ENCODE measurements around the gene CACNA1B.

Gene CACNA1B

DNA sequence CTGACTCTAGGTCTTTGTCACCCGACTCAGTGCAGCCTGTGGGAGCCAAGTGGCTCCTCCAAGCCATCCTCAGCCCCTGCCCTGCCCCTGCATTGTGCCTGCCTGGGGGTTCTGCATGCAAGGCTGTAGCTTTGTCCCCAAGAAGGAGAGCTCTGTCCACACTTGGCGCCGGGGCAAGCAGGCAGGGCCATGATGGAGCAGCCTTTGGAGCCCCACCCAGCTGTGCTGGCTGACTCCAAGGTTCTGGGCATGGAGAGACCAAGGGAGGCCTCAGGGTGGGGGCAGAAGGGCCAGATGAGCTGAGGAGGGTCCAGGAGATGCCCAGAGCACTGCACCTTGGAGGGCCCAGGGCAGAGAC lies 226.2 kb downstream of the CACNA1B start:
- Histone ChIP-seq H3K9me3 (replicated peaks; ENCODE audit: insufficient read depth, low read length) (no peaks in the 10 kb centered on the region), H3F3A (ENCODE audit: insufficient read depth, low read length) (no peaks in the 10 kb centered on the region), H3K4me1 (ENCODE audit: low read length) (no peaks in the 10 kb centered on the region), H3K4me2 (ENCODE audit: low read depth, low read length) (no peak overlapping the region), H3K27me3 (replicated peaks; ENCODE audit: insufficient read depth, low read length) (peaks cover 68% of the 10 kb centered on the region), H3K9ac (ENCODE audit: low read length) (no peak overlapping the region), H3K79me2 (ENCODE audit: low read length) (no peaks in the 10 kb centered on the region), H4K20me1 (ENCODE audit: insufficient read depth, low read length) (no peaks in the 10 kb centered on the region), H3K27ac (ENCODE audit: low read length) (no peak overlapping the region), H3K36me3 (replicated peaks; ENCODE audit: insufficient read depth, low read length) (no peaks in the 10 kb centered on the region), H3K4me3 (ENCODE audit: low read length) (no peak overlapping the region), H3K9me2 (replicated peaks; ENCODE audit: insufficient read depth, low read length) (no peaks in the 10 kb centered on the region), H2AFZ (ENCODE audit: low read length) (no peak overlapping the region)
- no peak for DNase-seq
- no peak for TF ChIP-seq EZH2phosphoT487 (IDR thresholded peaks at IDR 0.05; ENCODE audit: low read length)
- TF ChIP-seq, protein P1, sequence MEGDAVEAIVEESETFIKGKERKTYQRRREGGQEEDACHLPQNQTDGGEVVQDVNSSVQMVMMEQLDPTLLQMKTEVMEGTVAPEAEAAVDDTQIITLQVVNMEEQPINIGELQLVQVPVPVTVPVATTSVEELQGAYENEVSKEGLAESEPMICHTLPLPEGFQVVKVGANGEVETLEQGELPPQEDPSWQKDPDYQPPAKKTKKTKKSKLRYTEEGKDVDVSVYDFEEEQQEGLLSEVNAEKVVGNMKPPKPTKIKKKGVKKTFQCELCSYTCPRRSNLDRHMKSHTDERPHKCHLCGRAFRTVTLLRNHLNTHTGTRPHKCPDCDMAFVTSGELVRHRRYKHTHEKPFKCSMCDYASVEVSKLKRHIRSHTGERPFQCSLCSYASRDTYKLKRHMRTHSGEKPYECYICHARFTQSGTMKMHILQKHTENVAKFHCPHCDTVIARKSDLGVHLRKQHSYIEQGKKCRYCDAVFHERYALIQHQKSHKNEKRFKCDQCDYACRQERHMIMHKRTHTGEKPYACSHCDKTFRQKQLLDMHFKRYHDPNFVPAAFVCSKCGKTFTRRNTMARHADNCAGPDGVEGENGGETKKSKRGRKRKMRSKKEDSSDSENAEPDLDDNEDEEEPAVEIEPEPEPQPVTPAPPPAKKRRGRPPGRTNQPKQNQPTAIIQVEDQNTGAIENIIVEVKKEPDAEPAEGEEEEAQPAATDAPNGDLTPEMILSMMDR (IDR thresholded peaks at IDR 0.05; ENCODE audit: low read length): no peak
- TF ChIP-seq EZH2 (optimal IDR thresholded peaks at IDR 0.05; ENCODE audit: low read depth, low read length): no peak

DNA sequence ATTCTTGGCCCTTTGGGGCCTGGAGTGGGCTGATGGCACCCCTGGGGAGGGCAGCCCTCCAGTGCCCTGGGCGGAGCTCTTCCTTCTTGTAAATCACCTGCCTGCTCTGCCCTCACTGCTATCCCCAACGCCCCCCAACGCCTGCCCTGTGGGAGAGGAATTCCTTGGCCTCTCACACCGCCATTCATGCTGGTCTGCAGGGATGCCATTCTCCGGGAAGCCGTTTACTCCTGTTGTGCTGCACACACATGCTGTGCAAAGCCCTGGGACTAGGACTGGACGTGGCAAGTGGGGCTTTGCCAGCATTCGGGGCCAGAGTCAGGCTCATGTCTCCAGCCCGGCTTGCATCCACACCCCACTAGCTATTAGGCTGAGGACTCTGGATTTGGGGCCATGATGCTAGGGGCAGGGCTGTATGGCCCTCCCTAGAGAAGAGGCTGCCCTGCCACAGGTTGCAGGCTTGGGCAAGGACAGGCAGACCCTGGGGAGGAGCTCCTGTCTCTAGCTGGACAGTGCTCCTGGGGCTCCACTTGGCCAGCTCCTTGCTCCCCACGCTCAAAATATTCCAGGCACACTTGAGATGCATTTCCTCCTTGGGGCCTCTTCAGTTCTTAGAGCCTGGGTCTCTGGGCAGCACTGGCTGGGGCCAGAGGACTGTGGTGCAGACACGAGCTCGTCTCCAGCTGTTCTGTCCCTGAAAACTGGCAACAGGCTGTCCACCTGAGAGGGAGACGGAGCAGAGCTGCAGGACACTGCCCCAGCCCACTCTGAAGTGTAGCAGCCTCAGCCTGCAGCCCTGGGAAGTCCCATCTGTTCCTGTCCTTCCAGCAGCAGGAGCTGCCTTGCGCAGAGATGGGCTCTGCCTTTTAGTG lies 226.9 kb downstream of the CACNA1B start:
- no peaks in the 10 kb centered on the region for H3K79me2 ChIP-seq (ENCODE audit: low read length)
- no peak overlapping the region for H3K4me2 ChIP-seq (ENCODE audit: low read depth, low read length)
- H3K4me3 ChIP-seq (ENCODE audit: low read length): no peak overlapping the region
- H3K4me1 ChIP-seq (ENCODE audit: low read length): no peaks in the 10 kb centered on the region
- no peaks in the 10 kb centered on the region for H4K20me1 ChIP-seq (ENCODE audit: insufficient read depth, low read length)
- H3F3A ChIP-seq (ENCODE audit: insufficient read depth, low read length): no peaks in the 10 kb centered on the region
- TF ChIP-seq, protein P1 (IDR thresholded peaks at IDR 0.05; ENCODE audit: low read length): no peak
- TF ChIP-seq EZH2phosphoT487 (IDR thresholded peaks at IDR 0.05; ENCODE audit: low read length): no peak
- TF ChIP-seq EZH2 (optimal IDR thresholded peaks at IDR 0.05; ENCODE audit: low read depth, low read length): no peak
- no peaks in the 10 kb centered on the region for H3K9me3 ChIP-seq (replicated peaks; ENCODE audit: insufficient read depth, low read length)
- no peak overlapping the region for H3K27ac ChIP-seq (ENCODE audit: low read length)
- H3K9me2 ChIP-seq (replicated peaks; ENCODE audit: insufficient read depth, low read length): no peaks in the 10 kb centered on the region
- H2AFZ ChIP-seq (ENCODE audit: low read length): no peak overlapping the region
- no peak overlapping the region for H3K9ac ChIP-seq (ENCODE audit: low read length)
- H3K27me3 ChIP-seq (replicated peaks; ENCODE audit: insufficient read depth, low read length): peaks cover 75% of the 10 kb centered on the region
- H3K36me3 ChIP-seq (replicated peaks; ENCODE audit: insufficient read depth, low read length): no peaks in the 10 kb centered on the region
- DNase-seq: no peak

DNA sequence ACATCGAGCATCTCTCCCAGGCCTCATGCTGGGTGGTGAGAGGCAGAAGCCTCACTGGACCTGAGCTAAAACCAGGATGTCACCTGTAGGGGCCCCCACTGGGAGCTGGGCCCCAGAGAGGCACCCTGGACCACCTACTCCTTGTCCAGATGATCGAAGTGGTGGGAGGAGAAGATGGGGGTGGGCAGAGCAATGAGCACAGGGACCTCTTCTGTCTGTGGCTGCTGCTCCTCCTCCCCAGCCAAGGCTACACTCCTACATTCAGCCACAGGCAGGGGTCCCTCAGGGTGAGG lies 227.5 kb downstream of the CACNA1B start:
- Histone ChIP-seq H3F3A (ENCODE audit: insufficient read depth, low read length) (no peaks in the 10 kb centered on the region), H3K27ac (ENCODE audit: low read length) (no peak overlapping the region), H2AFZ (ENCODE audit: low read length) (no peak overlapping the region), H3K9ac (ENCODE audit: low read length) (no peak overlapping the region), H3K9me3 (replicated peaks; ENCODE audit: insufficient read depth, low read length) (no peaks in the 10 kb centered on the region), H3K9me2 (replicated peaks; ENCODE audit: insufficient read depth, low read length) (no peaks in the 10 kb centered on the region), H3K4me2 (ENCODE audit: low read depth, low read length) (no peak overlapping the region), H3K4me3 (ENCODE audit: low read length) (no peak overlapping the region), H3K79me2 (ENCODE audit: low read length) (no peaks in the 10 kb centered on the region), H3K27me3 (replicated peaks; ENCODE audit: insufficient read depth, low read length) (peaks cover 78% of the 10 kb centered on the region), H3K4me1 (ENCODE audit: low read length) (no peaks in the 10 kb centered on the region), H3K36me3 (replicated peaks; ENCODE audit: insufficient read depth, low read length) (no peaks in the 10 kb centered on the region), H4K20me1 (ENCODE audit: insufficient read depth, low read length) (no peaks in the 10 kb centered on the region)
- TF ChIP-seq EZH2 (optimal IDR thresholded peaks at IDR 0.05; ENCODE audit: low read depth, low read length): no peak
- no peak for TF ChIP-seq EZH2phosphoT487 (IDR thresholded peaks at IDR 0.05; ENCODE audit: low read length)
- TF ChIP-seq, protein P1 (IDR thresholded peaks at IDR 0.05; ENCODE audit: low read length): no peak
- DNase-seq: no peak
